IMR-90 (cell line): ENCODE data around the gene DGKB. TPM values are rescaled to one million over a fixed set of nuclear protein-coding genes. Genes with fewer than 3 reads are reported as not detected.

Experiments
- ATAC-seq: fragments of 200-7000 bp; cut with Tn5 transposase; 2 replicates; pipeline ENCODE4 v1.9.1; 2020; ENCODE audit warnings: low read depth, mild to moderate bottlenecking, moderate library complexity
- BruUV-seq: library from RNA; stranded (reverse); fragments of 400-500 nt; replicated peaks from 2 replicates; lab custom pipeline; 2021; lab: Mats Ljungman, UMichigan
- CTCF ChIA-PET: fragments of 300-600 bp; formaldehyde crosslinking; extraction: SDS; loops from one replicate; lab custom pipeline; 2021; ENCODE audit warnings: antibody characterized with exemption; lab: Yijun Ruan, JAX
- POLR2A ChIA-PET: fragments of 300-600 bp; sonication (Branson Sonifier 250); formaldehyde crosslinking; loops from one replicate; lab custom pipeline; 2022; ENCODE audit warnings: antibody characterized with exemption; ENCODE audit not compliant: unreplicated experiment; lab: Charles Lee
- DNase-seq: peaks from one replicate; pipeline ENCODE4 v3.0.0; 2013
- H2AFZ ChIP-seq: replicated peaks from 2 replicates; pipeline ENCODE3; 2013; ENCODE audit warnings: low read length, mild to moderate bottlenecking; ENCODE audit not compliant: poor library complexity
- H2AK5ac ChIP-seq: 2 replicates; pipeline ENCODE4 v1.6.1; 2013; ENCODE audit warnings: low read depth, low read length, inconsistent platforms
- H2AK9ac ChIP-seq: replicated peaks from 2 replicates; pipeline ENCODE3; 2013; ENCODE audit warnings: mild to moderate bottlenecking, low read depth, low read length, moderate library complexity; ENCODE audit not compliant: poor library complexity
- H2BK120ac ChIP-seq: 2 replicates; pipeline ENCODE4 v1.6.1; 2013; ENCODE audit warnings: low read depth, low read length, inconsistent platforms
- H2BK15ac ChIP-seq: 3 replicates; pipeline ENCODE4 v1.6.1; 2013; ENCODE audit warnings: low read depth, low read length, inconsistent platforms
- H2BK20ac ChIP-seq: 2 replicates; pipeline ENCODE4 v1.6.1; 2013; ENCODE audit warnings: low read depth, mild to moderate bottlenecking, inconsistent platforms, low read length, moderate library complexity
- H2BK5ac ChIP-seq: 2 replicates; pipeline ENCODE4 v1.6.1; 2013; ENCODE audit warnings: mild to moderate bottlenecking, low read depth, low read length, inconsistent platforms; ENCODE audit not compliant: poor library complexity, severe bottlenecking
- H3K14ac ChIP-seq: replicated peaks from 2 replicates; pipeline ENCODE4 v1.6.1; 2013; ENCODE audit warnings: low read depth, low read length, inconsistent platforms
- H3K18ac ChIP-seq: 2 replicates; pipeline ENCODE4 v1.6.1; 2013; ENCODE audit warnings: low read depth, low read length, control low read depth
- H3K23ac ChIP-seq: 2 replicates; pipeline ENCODE4 v1.6.1; 2013; ENCODE audit warnings: low read depth, low read length, inconsistent platforms
- H3K27ac ChIP-seq: 2 replicates; pipeline ENCODE4 v1.5.1; 2013; ENCODE audit warnings: mild to moderate bottlenecking, control low read depth, low read length; ENCODE audit not compliant: insufficient read depth
- H3K27me3 ChIP-seq: 2 replicates; pipeline ENCODE4 v1.6.1; 2013; ENCODE audit warnings: low read length; ENCODE audit not compliant: control insufficient read depth, insufficient read depth
- H3K36me3 ChIP-seq: 2 replicates; pipeline ENCODE4 v1.6.1; 2013; ENCODE audit warnings: low read length, mixed read lengths; ENCODE audit not compliant: control insufficient read depth, insufficient read depth
- H3K4ac ChIP-seq: 2 replicates; pipeline ENCODE4 v1.6.1; 2013; ENCODE audit warnings: low read depth, low read length, inconsistent platforms
- H3K4me1 ChIP-seq: 2 replicates; pipeline ENCODE4 v1.6.1; 2013; ENCODE audit warnings: low read length, mixed read lengths; ENCODE audit not compliant: control insufficient read depth, insufficient read depth
- H3K4me2 ChIP-seq: 2 replicates; pipeline ENCODE4 v1.6.1; 2013; ENCODE audit warnings: low read depth, mild to moderate bottlenecking, control low read depth, low read length, moderate library complexity
- H3K4me3 ChIP-seq: 2 replicates; pipeline ENCODE4 v1.5.1; 2013; ENCODE audit warnings: low read depth, mild to moderate bottlenecking, control low read depth, low read length, moderate library complexity; ENCODE audit not compliant: insufficient read depth
- H3K56ac ChIP-seq: 2 replicates; pipeline ENCODE4 v1.6.1; 2013; ENCODE audit warnings: low read length, inconsistent platforms; ENCODE audit not compliant: insufficient read depth; ENCODE audit errors: extremely low read depth
- H3K79me1 ChIP-seq, 2 experiments: 2 replicates each; pipeline ENCODE4 v1.6.1; 2013; ENCODE audit warnings: low read length in 2 of 2, inconsistent platforms in 1 of 2, low read depth in 1 of 2
- H3K9ac ChIP-seq: 2 replicates; pipeline ENCODE4 v1.6.1; 2013; ENCODE audit warnings: low read depth, low read length, control low read depth
- H3K9me1 ChIP-seq: 2 replicates; pipeline ENCODE4 v1.6.1; 2013; ENCODE audit warnings: low read length, inconsistent platforms; ENCODE audit not compliant: insufficient read depth
- H3K9me3 ChIP-seq: 2 replicates; pipeline ENCODE4 v1.6.1; 2013; ENCODE audit warnings: low read length; ENCODE audit not compliant: control insufficient read depth, insufficient read depth
- H4K20me1 ChIP-seq: 2 replicates; pipeline ENCODE4 v1.6.1; 2013; ENCODE audit warnings: low read length, inconsistent platforms; ENCODE audit not compliant: insufficient read depth
- H4K5ac ChIP-seq: 2 replicates; pipeline ENCODE4 v1.6.1; 2013; ENCODE audit warnings: mild to moderate bottlenecking, low read depth, low read length, control low read depth
- H4K8ac ChIP-seq, 2 experiments: 2 replicates each; pipeline ENCODE4 v1.6.1; 2013; ENCODE audit warnings: low read depth in 2 of 2, low read length in 2 of 2, control low read depth in 1 of 2, inconsistent platforms in 1 of 2
- H4K91ac ChIP-seq: 2 replicates; pipeline ENCODE4 v1.6.1; 2013; ENCODE audit warnings: low read depth, low read length, inconsistent platforms; ENCODE audit not compliant: insufficient read depth
- BHLHE40 ChIP-seq: fragments of 150-350 bp; IDR thresholded peaks from 2 replicates; pipeline ENCODE4 v1.6.1; 2016; ENCODE audit warnings: mild to moderate bottlenecking, low read depth, low read length
- CEBPB ChIP-seq: IDR thresholded peaks from 2 replicates; pipeline ENCODE4 v1.6.1; 2012; ENCODE audit warnings: low read depth, low read length, improper control_type of control experiment
- CHD1 ChIP-seq: IDR thresholded peaks from 2 replicates; pipeline ENCODE4 v1.6.1; 2012; ENCODE audit warnings: low read depth, low read length, improper control_type of control experiment
- FOS ChIP-seq: fragments of 150-350 bp; IDR thresholded peaks from 2 replicates; pipeline ENCODE4 v1.6.1; 2016; ENCODE audit warnings: low read depth, low read length
- MAFK ChIP-seq: IDR thresholded peaks from 2 replicates; pipeline ENCODE4 v1.6.1; 2012; ENCODE audit warnings: low read depth, low read length, improper control_type of control experiment
- MAZ ChIP-seq: IDR thresholded peaks from 2 replicates; pipeline ENCODE4 v1.6.1; 2012; ENCODE audit warnings: low read depth, mild to moderate bottlenecking, low read length, improper control_type of control experiment, moderate library complexity, borderline replicate concordance
- MXI1 ChIP-seq: IDR thresholded peaks from 2 replicates; pipeline ENCODE4 v1.6.1; 2012; ENCODE audit warnings: low read depth, mild to moderate bottlenecking, low read length, moderate library complexity, borderline replicate concordance
- NFE2L2 ChIP-seq: fragments of 150-350 bp; IDR thresholded peaks from 2 replicates; pipeline ENCODE4 v1.6.1; 2016; ENCODE audit warnings: low read depth, mild to moderate bottlenecking, low read length
- POLR2A ChIP-seq: IDR thresholded peaks from 2 replicates; pipeline ENCODE4 v1.6.1; 2012; ENCODE audit warnings: mild to moderate bottlenecking, low read depth, low read length
- RAD21 ChIP-seq: IDR thresholded peaks from 2 replicates; pipeline ENCODE4 v1.6.1; 2012; ENCODE audit warnings: low read length, improper control_type of control experiment
- RCOR1 ChIP-seq: IDR thresholded peaks from 2 replicates; pipeline ENCODE4 v1.6.1; 2012; ENCODE audit warnings: mild to moderate bottlenecking, low read length, improper control_type of control experiment; ENCODE audit not compliant: insufficient replicate concordance
- RFX5 ChIP-seq: IDR thresholded peaks from 2 replicates; pipeline ENCODE4 v1.8.0; 2012; ENCODE audit warnings: low read depth, mild to moderate bottlenecking, low read length, moderate library complexity
- SMC3 ChIP-seq: fragments of 150-350 bp; IDR thresholded peaks from 2 replicates; pipeline ENCODE4 v1.6.1; 2016; ENCODE audit warnings: low read depth, mild to moderate bottlenecking, antibody characterized with exemption, low read length, moderate library complexity
- WGBS, 2 experiments: methylation state at CpG; one replicate each; pipeline versions ENCODE4 v1.1.5 to v1.1.7; 2013; ENCODE audit warnings: missing lambda C conversion rate in 2 of 2; ENCODE audit not compliant: insufficient read length in 1 of 2; ENCODE audit errors: extremely low coverage in 2 of 2; 5-methylcytosine and 5-hydroxymethylcytosine counted together
- dilution Hi-C: fragments of 300-500 bp; cut with HindIII; formaldehyde crosslinking; loops from one replicate; pipeline ENCODE4 v1.14.3; 2018; ENCODE audit warnings: low sequenced_read_pairs; ENCODE audit not compliant: unreplicated experiment
- in situ Hi-C: fragments of 300-500 bp; cut with MboI; formaldehyde crosslinking; loops from 3 replicates; pipeline ENCODE4 v1.14.3; 2019; ENCODE audit warnings: low sequenced_read_pairs, inconsistent platforms, mixed read lengths
- intact Hi-C: fragments of 100-400 bp; cut with micrococcal nuclease; formaldehyde crosslinking; loops from 2 replicates; pipeline ENCODE4 v1.10.0; 2022
- polyA plus RNA-seq, 3 experiments: library from polyadenylated mRNA; depleted of rRNA; stranded (reverse); fragments of >200 nt; gene quantifications; 2 replicates each; pipeline ENCODE4 v1.2.3, GENCODE V29; 2012; ENCODE audit warnings: low replicate concordance in 1 of 3
- total RNA-seq: library from RNA; depleted of rRNA; stranded (reverse); fragments of >200 nt; gene quantifications from 2 replicates; pipeline ENCODE4 v1.2.3, GENCODE V29; 2012
- TF ChIP-seq, protein P1 (sequence below): fragments of 150-350 bp; IDR thresholded peaks from 2 replicates; pipeline ENCODE4 v1.6.1; 2017; ENCODE audit warnings: mild to moderate bottlenecking, antibody characterized with exemption, low read length, low read depth
- TF ChIP-seq, protein P2 (sequence below): conservative IDR thresholded peaks from 2 replicates; pipeline ENCODE4 v1.5.1; 2012; ENCODE audit warnings: mild to moderate bottlenecking, low read depth, low read length, improper control_type of control experiment
- TF ChIP-seq, protein P3 (sequence below): fragments of 150-350 bp; IDR thresholded peaks from 2 replicates; pipeline ENCODE4 v1.6.1; 2016; ENCODE audit warnings: low read depth, mild to moderate bottlenecking, low read length, moderate library complexity, borderline replicate concordance

DGKB gene
- total and polyA plus RNA-seq, 2 of the 4 experiments (the other 2 are of a cell fraction), result not detected

DNA sequence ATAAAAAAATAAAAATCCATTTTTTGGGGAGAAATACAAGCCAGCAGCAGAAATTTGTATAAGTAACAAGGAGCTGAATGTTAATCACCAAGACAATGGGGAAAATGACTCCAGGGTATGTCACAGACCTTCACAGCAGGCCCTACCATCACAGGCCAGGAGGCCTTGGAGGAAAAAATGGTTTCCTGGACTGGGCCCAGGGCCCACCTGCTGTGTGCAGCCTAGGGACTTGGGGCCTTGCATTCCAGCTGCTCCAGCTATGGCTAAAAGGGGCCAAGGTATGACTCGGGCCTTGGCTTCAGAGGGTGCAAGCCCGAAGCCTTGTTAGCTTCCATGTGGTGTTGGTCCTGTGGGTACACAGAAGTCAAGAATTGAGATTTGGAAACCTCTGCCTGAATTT is 126.3 kb downstream of the DGKB start:
- Histone ChIP-seq H3K4me2 (no peak overlapping the region), H4K91ac (no peak overlapping the region), H3K14ac (no peak overlapping the region), H3K56ac (no peak overlapping the region), H2BK20ac (no peak overlapping the region), H3K9me1 (no peaks in the 10 kb centered on the region), H3K4ac (no peak overlapping the region), H4K8ac (no peak overlapping the region), H2AFZ (no peak overlapping the region), H3K4me1 (no peaks in the 10 kb centered on the region), H3K27me3 (no peaks in the 10 kb centered on the region), H3K9ac (no peak overlapping the region), H3K23ac (no peak overlapping the region), H2AK5ac (no peak overlapping the region), H3K36me3 (no peaks in the 10 kb centered on the region), H3K79me1 (no peaks in the 10 kb centered on the region), H2BK15ac (no peak overlapping the region), H2AK9ac (no peak overlapping the region), H2BK120ac (no peak overlapping the region), H3K9me3 (peaks cover 7% of the 10 kb centered on the region), H3K27ac (no peak overlapping the region), H3K18ac (no peak overlapping the region), H2BK5ac (no peak overlapping the region), H4K5ac (no peak overlapping the region), H3K4me3 (no peak overlapping the region), H4K20me1 (no peaks in the 10 kb centered on the region)
- no CpG with 5 or more reads among the region's 2 CpGs for WGBS, 2 experiments
- TF ChIP-seq RCOR1 (no peak), POLR2A (no peak), MXI1 (no peak), RFX5 (no peak), SMC3 (no peak), MAFK (no peak), CEBPB (no peak), BHLHE40 (no peak), MAZ (no peak), CHD1 (no peak), NFE2L2 (no peak), RAD21 (no peak), FOS (no peak)
- TF ChIP-seq, protein P1, sequence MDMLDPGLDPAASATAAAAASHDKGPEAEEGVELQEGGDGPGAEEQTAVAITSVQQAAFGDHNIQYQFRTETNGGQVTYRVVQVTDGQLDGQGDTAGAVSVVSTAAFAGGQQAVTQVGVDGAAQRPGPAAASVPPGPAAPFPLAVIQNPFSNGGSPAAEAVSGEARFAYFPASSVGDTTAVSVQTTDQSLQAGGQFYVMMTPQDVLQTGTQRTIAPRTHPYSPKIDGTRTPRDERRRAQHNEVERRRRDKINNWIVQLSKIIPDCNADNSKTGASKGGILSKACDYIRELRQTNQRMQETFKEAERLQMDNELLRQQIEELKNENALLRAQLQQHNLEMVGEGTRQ, result no peak
- TF ChIP-seq, protein P2, sequence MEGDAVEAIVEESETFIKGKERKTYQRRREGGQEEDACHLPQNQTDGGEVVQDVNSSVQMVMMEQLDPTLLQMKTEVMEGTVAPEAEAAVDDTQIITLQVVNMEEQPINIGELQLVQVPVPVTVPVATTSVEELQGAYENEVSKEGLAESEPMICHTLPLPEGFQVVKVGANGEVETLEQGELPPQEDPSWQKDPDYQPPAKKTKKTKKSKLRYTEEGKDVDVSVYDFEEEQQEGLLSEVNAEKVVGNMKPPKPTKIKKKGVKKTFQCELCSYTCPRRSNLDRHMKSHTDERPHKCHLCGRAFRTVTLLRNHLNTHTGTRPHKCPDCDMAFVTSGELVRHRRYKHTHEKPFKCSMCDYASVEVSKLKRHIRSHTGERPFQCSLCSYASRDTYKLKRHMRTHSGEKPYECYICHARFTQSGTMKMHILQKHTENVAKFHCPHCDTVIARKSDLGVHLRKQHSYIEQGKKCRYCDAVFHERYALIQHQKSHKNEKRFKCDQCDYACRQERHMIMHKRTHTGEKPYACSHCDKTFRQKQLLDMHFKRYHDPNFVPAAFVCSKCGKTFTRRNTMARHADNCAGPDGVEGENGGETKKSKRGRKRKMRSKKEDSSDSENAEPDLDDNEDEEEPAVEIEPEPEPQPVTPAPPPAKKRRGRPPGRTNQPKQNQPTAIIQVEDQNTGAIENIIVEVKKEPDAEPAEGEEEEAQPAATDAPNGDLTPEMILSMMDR, result no peak
- TF ChIP-seq, protein P3, sequence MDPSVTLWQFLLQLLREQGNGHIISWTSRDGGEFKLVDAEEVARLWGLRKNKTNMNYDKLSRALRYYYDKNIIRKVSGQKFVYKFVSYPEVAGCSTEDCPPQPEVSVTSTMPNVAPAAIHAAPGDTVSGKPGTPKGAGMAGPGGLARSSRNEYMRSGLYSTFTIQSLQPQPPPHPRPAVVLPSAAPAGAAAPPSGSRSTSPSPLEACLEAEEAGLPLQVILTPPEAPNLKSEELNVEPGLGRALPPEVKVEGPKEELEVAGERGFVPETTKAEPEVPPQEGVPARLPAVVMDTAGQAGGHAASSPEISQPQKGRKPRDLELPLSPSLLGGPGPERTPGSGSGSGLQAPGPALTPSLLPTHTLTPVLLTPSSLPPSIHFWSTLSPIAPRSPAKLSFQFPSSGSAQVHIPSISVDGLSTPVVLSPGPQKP, result no peak
- dilution Hi-C loops, result no loop called here
- intact Hi-C loops, result no loop called here
- ChIA-PET POLR2A (no interaction called here), CTCF (no interaction called here)
- DNase-seq (no peak), ATAC-seq (no peak)
- no TSS peak for BruUV-seq
- in situ Hi-C loops, result no loop called here
